GM23338 (cell line): ENCODE measurements around the gene AMFR. TPM values are rescaled to one million over a fixed set of nuclear protein-coding genes. Genes with fewer than 3 reads are reported as not detected.

ENCODE experiments used
- ATAC-seq: fragments of 200-7000 bp; cut with Tn5 transposase; 3 replicates; pipeline ENCODE4 v1.9.1; 2020
- DNase-seq: peaks from one replicate; pipeline ENCODE4 v3.0.0-alpha.2; 2015; ENCODE audit warnings: low spot score
- H2AFZ ChIP-seq: fragments of 200-600 bp; sonication (generic); 2 replicates; pipeline ENCODE4 v1.8.0; 2016; ENCODE audit warnings: antibody characterized with exemption, mild to moderate bottlenecking, moderate library complexity
- H3F3A ChIP-seq: fragments of 200-600 bp; sonication (generic); replicated peaks from 2 replicates; pipeline ENCODE4 v1.8.0; 2017; ENCODE audit warnings: antibody characterized with exemption, mixed run types, low read depth
- H3K27ac ChIP-seq: fragments of 200-600 bp; sonication (generic); 2 replicates; pipeline ENCODE4 v1.6.1; 2016; ENCODE audit warnings: low read depth
- H3K27me3 ChIP-seq: fragments of 200-600 bp; sonication (generic); 2 replicates; pipeline ENCODE4 v1.8.0; 2016; ENCODE audit warnings: mild to moderate bottlenecking, mixed run types, moderate library complexity; ENCODE audit not compliant: insufficient read depth
- H3K36me3 ChIP-seq: fragments of 200-600 bp; sonication (generic); 2 replicates; pipeline ENCODE4 v1.8.0; 2016; ENCODE audit warnings: mild to moderate bottlenecking; ENCODE audit not compliant: insufficient read depth
- H3K4me1 ChIP-seq: fragments of 200-600 bp; sonication (generic); 2 replicates; pipeline ENCODE4 v1.8.0; 2016; ENCODE audit warnings: mild to moderate bottlenecking, moderate library complexity; ENCODE audit not compliant: insufficient read depth
- H3K4me2 ChIP-seq: fragments of 200-600 bp; sonication (generic); 2 replicates; pipeline ENCODE4 v1.7.1; 2017; ENCODE audit warnings: mixed run types
- H3K4me3 ChIP-seq: fragments of 200-600 bp; sonication (generic); 2 replicates; pipeline ENCODE4 v1.6.1; 2016; ENCODE audit warnings: mixed run types
- H3K79me2 ChIP-seq: fragments of 200-600 bp; sonication (generic); replicated peaks from 2 replicates; pipeline ENCODE4 v1.8.0; 2017; ENCODE audit warnings: mild to moderate bottlenecking; ENCODE audit not compliant: insufficient read depth
- H3K9me2 ChIP-seq: fragments of 200-600 bp; sonication (generic); 2 replicates; pipeline ENCODE4 v1.8.0; 2017; ENCODE audit not compliant: insufficient read depth
- H4K20me1 ChIP-seq: fragments of 200-600 bp; sonication (generic); replicated peaks from 2 replicates; pipeline ENCODE4 v1.8.0; 2017; ENCODE audit warnings: mild to moderate bottlenecking; ENCODE audit not compliant: insufficient read depth
- H3K27ac Mint-ChIP-seq: 2 replicates; pipeline ENCODE4 v1.8.0; 2020; ENCODE audit warnings: inconsistent platforms, mild to moderate bottlenecking, moderate library complexity, mixed read lengths
- H3K27me3 Mint-ChIP-seq: 3 replicates; pipeline ENCODE4 v1.8.0; 2022; ENCODE audit warnings: low read depth, mild to moderate bottlenecking, moderate library complexity, mixed read lengths, inconsistent platforms; ENCODE audit not compliant: insufficient read depth, poor library complexity
- H3K36me3 Mint-ChIP-seq: 3 replicates; pipeline ENCODE4 v1.8.0; 2021; ENCODE audit warnings: low read depth, mild to moderate bottlenecking, inconsistent platforms, moderate library complexity, mixed read lengths
- H3K4me1 Mint-ChIP-seq: 3 replicates; pipeline ENCODE4 v1.8.0; 2020; ENCODE audit warnings: mild to moderate bottlenecking, inconsistent platforms, mixed read lengths
- H3K4me3 Mint-ChIP-seq: 3 replicates; pipeline ENCODE4 v1.8.0; 2021; ENCODE audit warnings: moderate library complexity, mild to moderate bottlenecking, inconsistent platforms, mixed read lengths
- H3K9me3 Mint-ChIP-seq: 3 replicates; pipeline ENCODE4 v1.8.0; 2020; ENCODE audit warnings: moderate library complexity, mild to moderate bottlenecking, inconsistent platforms, mixed read lengths
- EZH2phosphoT487 ChIP-seq: fragments of 200-600 bp; sonication (generic); IDR thresholded peaks from one replicate; pipeline ENCODE4 v1.8.1; 2018; ENCODE audit warnings: antibody characterized with exemption; ENCODE audit not compliant: unreplicated experiment
- NANOG ChIP-seq: IDR thresholded peaks from 2 replicates; pipeline ENCODE4 v1.6.1; 2016; ENCODE audit warnings: antibody characterized with exemption, borderline replicate concordance
- POLR2AphosphoS5 ChIP-seq: IDR thresholded peaks from 2 replicates; pipeline ENCODE4 v1.6.1; 2016; ENCODE audit warnings: antibody characterized with exemption, low read depth
- STAT1 ChIP-seq: IDR thresholded peaks from one replicate; pipeline ENCODE4 v1.6.1; 2016; ENCODE audit warnings: antibody characterized with exemption; ENCODE audit not compliant: unreplicated experiment
- polyA plus RNA-seq: library from polyadenylated mRNA; unstranded; fragments of >200 nt; fragmentation: Nextera tagmentation; extraction: Ambion mirVana; gene quantifications from 2 replicates; pipeline ENCODE4 v1.2.1, GENCODE V29; 2016
- total RNA-seq: library from RNA; depleted of rRNA; stranded (reverse); fragments of >200 nt; shearing (Covaris generic); gene quantifications from 2 replicates; pipeline ENCODE4 v1.2.3, GENCODE V29; 2014
- TF ChIP-seq, protein P1 (sequence below), 2 experiments: fragments of 200-600 bp in 1 of 2; sonication (generic) in 1 of 2; conservative IDR thresholded peaks; 2 replicates each; pipeline versions ENCODE4 v1.5.1 to v1.6.1; 2016 to 2017; ENCODE audit warnings: antibody characterized with exemption in 2 of 2, low read depth in 2 of 2, mild to moderate bottlenecking in 2 of 2, moderate library complexity in 1 of 2
- TF ChIP-seq, protein P2 (sequence below): IDR thresholded peaks from 2 replicates; pipeline ENCODE4 v1.6.1; 2016; ENCODE audit warnings: antibody characterized with exemption
- TF ChIP-seq, protein P3 (sequence below): fragments of 250-450 bp; sonication (Bioruptor Pico); IDR thresholded peaks from 2 replicates; pipeline ENCODE4 v1.5.0; 2020; ENCODE audit warnings: mild to moderate bottlenecking, moderate library complexity

The AMFR gene
- total and polyA plus RNA-seq, 2 experiments from 2014 or later: 9.0 to 41.1 TPM

DNA sequence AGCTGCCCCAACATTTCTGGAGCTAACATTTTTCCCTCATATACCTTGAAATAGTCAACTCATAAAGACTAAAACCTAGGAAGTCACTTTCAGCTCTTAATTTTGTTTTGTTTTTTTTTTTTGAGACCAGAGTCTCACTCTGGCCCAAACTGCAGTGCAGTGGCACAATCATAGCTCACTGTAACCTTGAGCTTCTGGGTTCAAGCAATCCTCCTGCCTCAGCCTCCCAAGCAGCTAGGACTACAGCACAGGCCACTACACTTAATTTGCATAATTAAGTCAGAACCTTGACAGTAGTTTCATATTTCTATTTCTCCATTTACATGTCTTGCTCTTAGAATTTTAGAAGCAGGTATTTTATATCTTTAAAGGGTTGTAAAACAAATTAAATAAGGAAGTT lies 4.7 kb downstream of the AMFR start:
- ATAC-seq: no peak
- Histone ChIP-seq H3K27me3 (peaks cover 15% of the 10 kb centered on the region), H3F3A (no peaks in the 10 kb centered on the region), H3K27ac (no peak overlapping the region), H3K4me1 (peaks cover 36% of the 10 kb centered on the region), H3K4me3 (no peak overlapping the region), H3K9me2 (peaks cover 3% of the 10 kb centered on the region; the same call in 1 of the 2 replicates), H3K79me2 (peaks cover 86% of the 10 kb centered on the region), H4K20me1 (peaks cover 23% of the 10 kb centered on the region), H3K4me2 (no peak overlapping the region), H2AFZ (no peak overlapping the region), H3K36me3 (no peaks in the 10 kb centered on the region)
- H3K27ac Mint-ChIP-seq: no peak overlapping the region
- H3K4me1 Mint-ChIP-seq: peaks cover 37% of the 10 kb centered on the region
- H3K9me3 Mint-ChIP-seq: no peaks in the 10 kb centered on the region
- peaks cover 21% of the 10 kb centered on the region for H3K27me3 Mint-ChIP-seq
- TF ChIP-seq EZH2phosphoT487 (no peak), POLR2AphosphoS5 (no peak), STAT1 (no peak), NANOG (no peak)
- TF ChIP-seq, protein P1, sequence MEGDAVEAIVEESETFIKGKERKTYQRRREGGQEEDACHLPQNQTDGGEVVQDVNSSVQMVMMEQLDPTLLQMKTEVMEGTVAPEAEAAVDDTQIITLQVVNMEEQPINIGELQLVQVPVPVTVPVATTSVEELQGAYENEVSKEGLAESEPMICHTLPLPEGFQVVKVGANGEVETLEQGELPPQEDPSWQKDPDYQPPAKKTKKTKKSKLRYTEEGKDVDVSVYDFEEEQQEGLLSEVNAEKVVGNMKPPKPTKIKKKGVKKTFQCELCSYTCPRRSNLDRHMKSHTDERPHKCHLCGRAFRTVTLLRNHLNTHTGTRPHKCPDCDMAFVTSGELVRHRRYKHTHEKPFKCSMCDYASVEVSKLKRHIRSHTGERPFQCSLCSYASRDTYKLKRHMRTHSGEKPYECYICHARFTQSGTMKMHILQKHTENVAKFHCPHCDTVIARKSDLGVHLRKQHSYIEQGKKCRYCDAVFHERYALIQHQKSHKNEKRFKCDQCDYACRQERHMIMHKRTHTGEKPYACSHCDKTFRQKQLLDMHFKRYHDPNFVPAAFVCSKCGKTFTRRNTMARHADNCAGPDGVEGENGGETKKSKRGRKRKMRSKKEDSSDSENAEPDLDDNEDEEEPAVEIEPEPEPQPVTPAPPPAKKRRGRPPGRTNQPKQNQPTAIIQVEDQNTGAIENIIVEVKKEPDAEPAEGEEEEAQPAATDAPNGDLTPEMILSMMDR (conservative IDR thresholded peaks at IDR 0.05; ENCODE audit: low read depth in 2 of 2): no peak
- TF ChIP-seq, protein P2, sequence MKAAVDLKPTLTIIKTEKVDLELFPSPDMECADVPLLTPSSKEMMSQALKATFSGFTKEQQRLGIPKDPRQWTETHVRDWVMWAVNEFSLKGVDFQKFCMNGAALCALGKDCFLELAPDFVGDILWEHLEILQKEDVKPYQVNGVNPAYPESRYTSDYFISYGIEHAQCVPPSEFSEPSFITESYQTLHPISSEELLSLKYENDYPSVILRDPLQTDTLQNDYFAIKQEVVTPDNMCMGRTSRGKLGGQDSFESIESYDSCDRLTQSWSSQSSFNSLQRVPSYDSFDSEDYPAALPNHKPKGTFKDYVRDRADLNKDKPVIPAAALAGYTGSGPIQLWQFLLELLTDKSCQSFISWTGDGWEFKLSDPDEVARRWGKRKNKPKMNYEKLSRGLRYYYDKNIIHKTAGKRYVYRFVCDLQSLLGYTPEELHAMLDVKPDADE: no peak
- TF ChIP-seq, protein P3, sequence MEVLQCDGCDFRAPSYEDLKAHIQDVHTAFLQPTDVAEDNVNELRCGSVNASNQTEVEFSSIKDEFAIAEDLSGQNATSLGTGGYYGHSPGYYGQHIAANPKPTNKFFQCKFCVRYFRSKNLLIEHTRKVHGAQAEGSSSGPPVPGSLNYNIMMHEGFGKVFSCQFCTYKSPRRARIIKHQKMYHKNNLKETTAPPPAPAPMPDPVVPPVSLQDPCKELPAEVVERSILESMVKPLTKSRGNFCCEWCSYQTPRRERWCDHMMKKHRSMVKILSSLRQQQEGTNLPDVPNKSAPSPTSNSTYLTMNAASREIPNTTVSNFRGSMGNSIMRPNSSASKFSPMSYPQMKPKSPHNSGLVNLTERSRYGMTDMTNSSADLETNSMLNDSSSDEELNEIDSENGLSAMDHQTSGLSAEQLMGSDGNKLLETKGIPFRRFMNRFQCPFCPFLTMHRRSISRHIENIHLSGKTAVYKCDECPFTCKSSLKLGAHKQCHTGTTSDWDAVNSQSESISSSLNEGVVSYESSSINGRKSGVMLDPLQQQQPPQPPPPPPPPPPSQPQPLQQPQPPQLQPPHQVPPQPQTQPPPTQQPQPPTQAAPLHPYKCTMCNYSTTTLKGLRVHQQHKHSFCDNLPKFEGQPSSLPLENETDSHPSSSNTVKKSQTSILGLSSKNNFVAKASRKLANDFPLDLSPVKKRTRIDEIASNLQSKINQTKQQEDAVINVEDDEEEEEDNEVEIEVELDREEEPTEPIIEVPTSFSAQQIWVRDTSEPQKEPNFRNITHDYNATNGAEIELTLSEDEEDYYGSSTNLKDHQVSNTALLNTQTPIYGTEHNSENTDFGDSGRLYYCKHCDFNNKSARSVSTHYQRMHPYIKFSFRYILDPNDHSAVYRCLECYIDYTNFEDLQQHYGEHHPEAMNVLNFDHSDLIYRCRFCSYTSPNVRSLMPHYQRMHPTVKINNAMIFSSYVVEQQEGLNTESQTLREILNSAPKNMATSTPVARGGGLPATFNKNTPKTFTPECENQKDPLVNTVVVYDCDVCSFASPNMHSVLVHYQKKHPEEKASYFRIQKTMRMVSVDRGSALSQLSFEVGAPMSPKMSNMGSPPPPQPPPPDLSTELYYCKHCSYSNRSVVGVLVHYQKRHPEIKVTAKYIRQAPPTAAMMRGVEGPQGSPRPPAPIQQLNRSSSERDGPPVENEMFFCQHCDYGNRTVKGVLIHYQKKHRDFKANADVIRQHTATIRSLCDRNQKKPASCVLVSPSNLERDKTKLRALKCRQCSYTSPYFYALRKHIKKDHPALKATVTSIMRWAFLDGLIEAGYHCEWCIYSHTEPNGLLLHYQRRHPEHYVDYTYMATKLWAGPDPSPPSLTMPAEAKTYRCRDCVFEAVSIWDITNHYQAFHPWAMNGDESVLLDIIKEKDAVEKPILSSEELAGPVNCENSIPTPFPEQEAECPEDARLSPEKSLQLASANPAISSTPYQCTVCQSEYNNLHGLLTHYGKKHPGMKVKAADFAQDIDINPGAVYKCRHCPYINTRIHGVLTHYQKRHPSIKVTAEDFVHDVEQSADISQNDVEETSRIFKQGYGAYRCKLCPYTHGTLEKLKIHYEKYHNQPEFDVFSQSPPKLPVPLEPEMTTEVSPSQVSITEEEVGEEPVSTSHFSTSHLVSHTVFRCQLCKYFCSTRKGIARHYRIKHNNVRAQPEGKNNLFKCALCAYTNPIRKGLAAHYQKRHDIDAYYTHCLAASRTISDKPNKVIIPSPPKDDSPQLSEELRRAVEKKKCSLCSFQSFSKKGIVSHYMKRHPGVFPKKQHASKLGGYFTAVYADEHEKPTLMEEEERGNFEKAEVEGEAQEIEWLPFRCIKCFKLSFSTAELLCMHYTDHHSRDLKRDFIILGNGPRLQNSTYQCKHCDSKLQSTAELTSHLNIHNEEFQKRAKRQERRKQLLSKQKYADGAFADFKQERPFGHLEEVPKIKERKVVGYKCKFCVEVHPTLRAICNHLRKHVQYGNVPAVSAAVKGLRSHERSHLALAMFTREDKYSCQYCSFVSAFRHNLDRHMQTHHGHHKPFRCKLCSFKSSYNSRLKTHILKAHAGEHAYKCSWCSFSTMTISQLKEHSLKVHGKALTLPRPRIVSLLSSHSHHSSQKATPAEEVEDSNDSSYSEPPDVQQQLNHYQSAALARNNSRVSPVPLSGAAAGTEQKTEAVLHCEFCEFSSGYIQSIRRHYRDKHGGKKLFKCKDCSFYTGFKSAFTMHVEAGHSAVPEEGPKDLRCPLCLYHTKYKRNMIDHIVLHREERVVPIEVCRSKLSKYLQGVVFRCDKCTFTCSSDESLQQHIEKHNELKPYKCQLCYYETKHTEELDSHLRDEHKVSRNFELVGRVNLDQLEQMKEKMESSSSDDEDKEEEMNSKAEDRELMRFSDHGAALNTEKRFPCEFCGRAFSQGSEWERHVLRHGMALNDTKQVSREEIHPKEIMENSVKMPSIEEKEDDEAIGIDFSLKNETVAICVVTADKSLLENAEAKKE: no peak
- no peaks in the 10 kb centered on the region for H3K36me3 Mint-ChIP-seq
- DNase-seq: no peak
- H3K4me3 Mint-ChIP-seq: no peak overlapping the region
